Keratinocyte (primary cell): ENCODE data around the gene DSC2. TPM values are rescaled to one million over a fixed set of nuclear protein-coding genes. Genes with fewer than 3 reads are reported as not detected.
"Not testable (repeated sequence)": the region's sequence is repeated elsewhere in the genome, so short reads cannot be mapped to it uniquely, and the experiment has no call there.

Experiments
- DNase-seq: peaks from one replicate; pipeline ENCODE4 v3.0.0-alpha.2; 2011; ENCODE audit warnings: low read depth, missing footprints, low spot score
- FAIRE-seq: peaks from 2 replicates; lab custom pipeline; 2011; peaks lifted over from hg19 to GRCh38; lab: Jason Lieb, UNC
- H2AFZ ChIP-seq: 2 replicates; pipeline ENCODE4 v1.6.0; 2012; ENCODE audit warnings: low read length, control low read depth, inconsistent platforms; ENCODE audit not compliant: control insufficient read depth
- H3K27ac ChIP-seq: 2 replicates; pipeline ENCODE4 v1.5.1; 2011; ENCODE audit warnings: low read length; ENCODE audit not compliant: control insufficient read depth, insufficient read depth
- H3K27me3 ChIP-seq: 3 replicates; pipeline ENCODE4 v1.6.0; 2011; ENCODE audit warnings: low read length; ENCODE audit not compliant: control insufficient read depth, insufficient read depth; ENCODE audit errors: extremely low read depth
- H3K36me3 ChIP-seq, 2 experiments: 2 replicates in 1 of 2; 3 replicates in 1 of 2; pipeline ENCODE4 v1.5.1; 2011; ENCODE audit warnings: low read length in 2 of 2, mild to moderate bottlenecking in 1 of 2; ENCODE audit not compliant: control insufficient read depth in 2 of 2, insufficient read depth in 2 of 2; ENCODE audit errors: extremely low read depth in 1 of 2
- H3K4me1 ChIP-seq: 3 replicates; pipeline ENCODE4 v1.5.1; 2011; ENCODE audit warnings: low read length; ENCODE audit not compliant: control insufficient read depth, insufficient read depth; ENCODE audit errors: extremely low read depth
- H3K4me2 ChIP-seq: 3 replicates; pipeline ENCODE4 v1.6.0; 2011; ENCODE audit warnings: low read depth, low read length; ENCODE audit not compliant: control insufficient read depth, insufficient read depth; ENCODE audit errors: extremely low read depth
- H3K4me3 ChIP-seq, 3 experiments: fragments of 200-600 bp in 1 of 3; sonication (generic) in 1 of 3; 2 replicates in 2 of 3; 3 replicates in 1 of 3; pipeline ENCODE4 v1.5.1; 2011 to 2016; ENCODE audit warnings: low read length in 3 of 3, mild to moderate bottlenecking in 3 of 3, control low read depth in 2 of 3, inconsistent platforms in 1 of 3, low read depth in 1 of 3, mixed read lengths in 1 of 3, mixed run types in 1 of 3, moderate library complexity in 1 of 3; ENCODE audit not compliant: control insufficient read depth in 2 of 3, insufficient read depth in 2 of 3; ENCODE audit errors: extremely low read depth in 1 of 3
- H3K79me2 ChIP-seq: 2 replicates; pipeline ENCODE4 v1.6.0; 2012; ENCODE audit warnings: low read length; ENCODE audit not compliant: control insufficient read depth, insufficient read depth
- H3K9ac ChIP-seq: 3 replicates; pipeline ENCODE4 v1.6.0; 2011; ENCODE audit warnings: low read length; ENCODE audit not compliant: control insufficient read depth, insufficient read depth; ENCODE audit errors: extremely low read depth
- H3K9me1 ChIP-seq: 3 replicates; pipeline ENCODE4 v1.6.0; 2011; ENCODE audit warnings: low read length; ENCODE audit not compliant: control insufficient read depth, insufficient read depth; ENCODE audit errors: extremely low read depth
- H3K9me3 ChIP-seq: 2 replicates; pipeline ENCODE4 v1.5.1; 2012; ENCODE audit warnings: low read depth, low read length; ENCODE audit not compliant: control insufficient read depth
- H4K20me1 ChIP-seq: 3 replicates; pipeline ENCODE4 v1.6.0; 2011; ENCODE audit warnings: low read length; ENCODE audit not compliant: control insufficient read depth, insufficient read depth; ENCODE audit errors: extremely low read depth
- CTCF ChIP-seq, 3 experiments: IDR thresholded peaks in 1 of 3; conservative IDR thresholded peaks in 1 of 3; optimal IDR thresholded peaks in 1 of 3; 2 replicates in 2 of 3; 3 replicates in 1 of 3; pipeline versions ENCODE3 to v1.5.1; 2011; ENCODE audit warnings: low read length in 3 of 3, mild to moderate bottlenecking in 3 of 3, moderate library complexity in 2 of 3, control low read depth in 1 of 3, inconsistent platforms in 1 of 3; ENCODE audit not compliant: insufficient read depth in 2 of 3; ENCODE audit errors: extremely low read depth in 1 of 3
- EZH2 ChIP-seq: IDR thresholded peaks from one replicate; pipeline ENCODE4 v1.6.1; 2012; ENCODE audit warnings: inconsistent platforms, mild to moderate bottlenecking, low read length, moderate library complexity
- dilution Hi-C: fragments of 300-500 bp; cut with MboI; formaldehyde crosslinking; loops from one replicate; pipeline ENCODE4 v1.7.0; 2020; ENCODE audit warnings: low sequenced_read_pairs; ENCODE audit not compliant: extremely low pct_ligation_motif_present
- polyA plus RNA-seq, 5 experiments: library from polyadenylated mRNA; depleted of rRNA in 3 of 5; stranded (reverse) in 3 of 5; stranded (forward) in 1 of 5; unstranded in 1 of 5; fragments of >200 nt; gene quantifications; 1 replicate in 1 of 5; 2 replicates in 3 of 5; 3 replicates in 1 of 5; pipeline versions ENCODE4 v1.2.1 to v1.2.3, GENCODE V29; 2011 to 2012; ENCODE audit warnings: missing spikeins in 2 of 5, low read depth in 1 of 5, low replicate concordance in 1 of 5

Gene DSC2
- polyA plus RNA-seq, 1 donor (not counting 4 experiments of a cell fraction or from before 2014, with no cell fraction given) = 37.1 TPM

GRCh38 chr18:31039426-31039825 is 62.8 kb downstream of the DSC2 start:
- dilution Hi-C loops = no loop called here
- peak overlapping the region; percentile 99 for H3K9ac ChIP-seq
- peak overlapping the region; percentile 98 for H3K4me2 ChIP-seq
- peak; percentile 70 for FAIRE-seq
- H3K4me1 ChIP-seq = peaks cover 56% of the 10 kb centered on the region
- no peaks in the 10 kb centered on the region for H3K9me1 ChIP-seq
- no peaks in the 10 kb centered on the region for H3K9me3 ChIP-seq
- no peaks in the 10 kb centered on the region for H3K36me3 ChIP-seq
- peak; percentile 46 for DNase-seq
- peak overlapping the region; percentile 98 for H3K27ac ChIP-seq
- H4K20me1 ChIP-seq = no peaks in the 10 kb centered on the region
- peaks cover 80% of the 10 kb centered on the region for H3K79me2 ChIP-seq
- no peak overlapping the region for H2AFZ ChIP-seq
- no peak for TF ChIP-seq CTCF (optimal IDR thresholded peaks at IDR 0.05 in 1 of 3, IDR thresholded peaks at IDR 0.05 in 1 of 3, conservative IDR thresholded peaks at IDR 0.05 in 1 of 3; ENCODE audit: extremely low read depth in 1 of 3, insufficient read depth in 2 of 3, low read length in 3 of 3)
- TF ChIP-seq EZH2 = no peak
- no peaks in the 10 kb centered on the region for H3K27me3 ChIP-seq
- H3K4me3 ChIP-seq = peak overlapping the region; percentile 84 to 98 (median 95)

- H3K79me2 ChIP-seq = peaks cover 98% of the 10 kb centered on the region
- peak overlapping the region; percentile 47 for H3K9ac ChIP-seq
- FAIRE-seq, DNase-seq, H2AFZ ChIP-seq, H3K9me1 ChIP-seq, H4K20me1 ChIP-seq, H3K27me3 ChIP-seq, H3K36me3 ChIP-seq, H3K9me3 ChIP-seq, dilution Hi-C loops: not testable (repeated sequence)
- peak overlapping the region; percentile 98 for H3K4me2 ChIP-seq
- peaks cover 43% of the 10 kb centered on the region for H3K4me1 ChIP-seq
- H3K4me3 ChIP-seq = peak overlapping the region in 1 of 3 experiments; percentile 46
- H3K27ac ChIP-seq = peak overlapping the region; percentile 98
These were observed 64.5 kb downstream of the DSC2 start for GRCh38 chr18:31037686-31038085.

- peaks cover 95% of the 10 kb centered on the region for H3K79me2 ChIP-seq
- no peaks in the 10 kb centered on the region for H3K9me1 ChIP-seq
- peaks cover 36% of the 10 kb centered on the region for H3K4me1 ChIP-seq
- peak overlapping the region in 1 of 3 experiments; percentile 24 for H3K4me3 ChIP-seq
- no peak for TF ChIP-seq EZH2
- TF ChIP-seq CTCF (optimal IDR thresholded peaks at IDR 0.05 in 1 of 3, IDR thresholded peaks at IDR 0.05 in 1 of 3, conservative IDR thresholded peaks at IDR 0.05 in 1 of 3; ENCODE audit: extremely low read depth in 1 of 3, insufficient read depth in 2 of 3, low read length in 3 of 3) = no peak
- peaks cover 2% of the 10 kb centered on the region for H3K9me3 ChIP-seq
- dilution Hi-C loops = no loop called here
- H2AFZ ChIP-seq = no peak overlapping the region
- H3K27me3 ChIP-seq = no peaks in the 10 kb centered on the region
- no peak overlapping the region for H3K9ac ChIP-seq
- no peak overlapping the region for H3K27ac ChIP-seq
- no peaks in the 10 kb centered on the region for H4K20me1 ChIP-seq
- DNase-seq = no peak
- H3K36me3 ChIP-seq = peaks cover 6% of the 10 kb centered on the region in 2 experiments
- peak overlapping the region; percentile 39 for H3K4me2 ChIP-seq
- peak; percentile 53 for FAIRE-seq
These were observed 67.7 kb downstream of the DSC2 start for GRCh38 chr18:31034541-31034940.
